Activated gamma-delta T cell treated with Interleukin-2 at 50 U/mL for 16 hours (primary cell): Measurements from ENCODE around the gene MACF1.
A peak's percentile ranks its signal among the peaks of the same experiment; 100 is the strongest.

Experiments used
- DNase-seq: peaks from one replicate; pipeline ENCODE4 v3.0.0-alpha.2; 2020

Gene MACF1

GRCh38 chr1:39214021-39214713 lies 9.7 kb downstream of the MACF1 start:
- DNase-seq = no peak

- no peak for DNase-seq
These were observed 10.2 kb downstream of the MACF1 start for GRCh38 chr1:39214714-39214997.

GRCh38 chr1:39214998-39215873 lies 10.7 kb downstream of the MACF1 start:
- peak; percentile 41 for DNase-seq

DNA sequence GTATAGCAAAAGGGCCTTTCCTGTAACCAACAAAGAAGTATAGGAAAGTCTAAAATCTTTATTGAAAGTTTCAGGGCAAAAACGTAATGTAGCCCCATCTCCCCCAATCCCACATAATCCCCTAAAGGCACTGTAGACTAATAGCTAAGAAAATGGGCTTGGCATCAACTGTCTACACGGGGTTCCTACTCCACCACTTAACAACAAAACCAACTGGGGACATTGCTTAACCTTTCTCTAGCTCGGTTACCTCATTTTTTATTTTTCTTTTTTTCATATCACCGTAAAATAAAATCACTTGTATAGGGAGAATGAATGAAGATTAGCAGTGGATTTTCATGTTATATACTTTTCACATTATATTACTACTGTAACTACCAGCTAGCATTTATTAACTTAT lies 12.3 kb downstream of the MACF1 start:
- DNase-seq = no peak

GRCh38 chr1:39220891-39221870 lies 16.7 kb downstream of the MACF1 start:
- DNase-seq = no peak

GRCh38 chr1:39224295-39224829 lies 19.9 kb downstream of the MACF1 start:
- DNase-seq = no peak

GRCh38 chr1:39226836-39227235 lies 22.3 kb downstream of the MACF1 start:
- no peak for DNase-seq

- no peak for DNase-seq
These were observed 23.8 kb downstream of the MACF1 start for GRCh38 chr1:39228252-39228651.

GRCh38 chr1:39229504-39229903 lies 25.0 kb downstream of the MACF1 start:
- no peak for DNase-seq

DNA sequence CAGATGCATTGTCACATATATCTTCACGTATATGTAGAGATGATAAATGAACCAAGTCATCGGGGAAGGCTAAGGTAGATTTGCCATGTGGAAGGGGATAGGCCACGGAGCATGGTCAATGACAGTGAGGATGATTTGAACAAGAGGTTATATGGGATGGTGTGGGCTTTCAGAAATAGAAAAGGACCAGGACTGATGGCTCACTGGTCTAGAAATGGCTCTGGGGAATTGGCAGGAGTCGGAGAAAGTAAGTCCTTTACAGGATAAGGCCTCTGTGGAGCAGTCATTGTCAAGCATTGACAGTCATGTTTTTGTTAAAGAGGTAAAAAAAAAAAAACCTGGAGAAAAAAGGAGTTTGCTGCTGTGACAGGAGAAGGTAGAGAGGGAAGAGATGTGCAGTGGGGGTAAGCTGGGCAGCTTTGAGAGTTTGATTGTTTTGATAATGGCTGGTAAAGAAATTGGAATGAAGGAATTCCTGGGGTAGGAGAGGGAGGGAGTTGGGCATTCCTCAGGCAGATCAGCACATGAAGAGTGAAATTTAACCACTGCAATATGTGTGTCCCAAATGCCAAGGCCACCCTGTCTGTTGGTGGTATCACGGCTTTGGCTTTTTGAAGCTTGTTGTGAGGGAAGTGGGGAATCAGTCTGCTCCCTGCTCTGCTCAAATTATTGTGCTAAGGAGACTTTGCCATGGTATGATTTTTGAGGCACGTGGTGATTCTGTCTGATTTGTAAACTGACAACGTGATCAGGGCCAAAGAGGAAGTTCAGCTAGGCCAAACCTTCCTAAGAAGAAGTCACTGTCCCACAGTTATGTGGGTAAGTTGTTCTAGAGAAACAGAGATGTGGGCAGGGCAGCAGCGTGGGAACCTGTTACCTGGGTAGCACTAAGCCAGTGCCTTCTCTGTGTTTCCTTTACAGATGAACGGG lies 26.0 kb downstream of the MACF1 start:
- peak; percentile 8 for DNase-seq

GRCh38 chr1:39236971-39237370 lies 32.5 kb downstream of the MACF1 start:
- DNase-seq = no peak

DNA sequence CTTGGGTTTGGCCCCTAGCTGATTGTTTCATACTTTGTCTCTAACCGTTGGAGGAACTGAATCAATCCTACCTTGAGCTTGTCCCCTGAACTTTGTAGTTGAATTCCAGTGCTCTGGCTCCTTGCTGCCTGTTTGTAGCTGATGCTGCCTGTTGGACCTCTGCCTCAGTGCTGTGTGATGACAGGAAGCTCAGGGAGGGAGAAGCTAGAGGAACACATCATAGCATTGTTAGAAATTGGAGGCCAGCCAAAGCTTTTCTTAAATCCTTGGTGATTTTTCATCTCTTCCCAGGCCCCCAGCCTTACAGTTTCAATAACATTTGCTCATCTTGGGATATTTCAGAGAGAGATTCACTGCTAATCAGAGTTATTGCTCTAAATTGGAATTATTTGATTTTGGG lies 34.0 kb downstream of the MACF1 start:
- DNase-seq = no peak

- no peak for DNase-seq
These were observed 35.5 kb downstream of the MACF1 start for GRCh38 chr1:39239968-39240367.

DNA sequence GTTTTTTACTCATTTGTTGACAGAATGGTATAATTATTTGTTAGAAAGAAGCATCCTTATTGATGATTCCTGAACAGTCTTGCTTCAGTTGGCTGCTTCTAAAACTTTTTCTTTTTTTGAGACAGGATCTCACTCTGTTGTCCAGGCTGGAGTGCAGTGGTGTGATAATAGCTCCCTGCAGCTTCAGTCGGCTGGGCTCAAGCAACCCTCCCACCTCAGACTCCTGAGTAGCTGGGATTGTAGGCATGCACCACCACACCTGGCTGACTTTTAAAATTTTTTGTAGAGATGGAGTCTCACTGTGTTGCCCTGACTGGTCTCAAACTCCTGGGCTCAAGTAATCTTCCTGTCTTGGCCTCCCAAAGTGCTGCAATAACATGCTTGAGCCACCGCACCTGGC lies 38.8 kb downstream of the MACF1 start:
- DNase-seq = no peak

DNA sequence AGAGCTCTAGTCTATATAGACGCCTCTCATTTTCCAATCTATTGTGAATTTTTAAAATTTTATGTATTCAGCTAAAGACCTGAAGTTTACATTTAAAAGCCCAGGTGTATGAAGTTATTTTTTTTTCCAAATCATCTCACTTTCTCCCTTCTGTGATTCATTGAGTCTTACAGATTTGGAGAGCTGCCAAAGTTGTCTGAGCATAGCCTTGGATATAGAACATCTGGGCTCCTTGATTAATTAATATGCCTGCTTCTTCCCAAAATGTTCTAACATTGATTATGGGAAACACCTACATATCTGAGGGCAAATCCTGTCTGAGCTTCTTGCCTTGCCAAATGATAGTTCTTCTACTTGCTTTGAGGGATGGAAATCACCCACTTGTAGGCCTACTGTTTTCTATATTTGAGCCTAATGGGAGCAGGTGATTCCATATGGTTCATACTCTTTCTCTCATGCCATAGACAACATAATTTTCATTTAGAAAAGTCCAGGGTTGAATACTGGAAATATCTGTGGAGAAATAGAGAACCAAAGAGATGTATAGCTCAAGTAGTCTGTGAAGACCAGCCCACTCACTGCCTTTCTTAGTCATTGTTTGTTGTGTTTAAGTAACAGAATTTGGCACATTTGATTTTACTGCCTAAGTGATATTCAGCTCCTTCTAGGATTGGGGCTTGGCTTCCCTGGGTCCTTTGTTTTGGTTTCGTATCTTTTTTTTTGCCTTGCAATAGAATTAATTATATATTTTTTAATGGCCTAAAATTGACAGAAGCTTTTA lies 46.2 kb downstream of the MACF1 start:
- no peak for DNase-seq

DNA sequence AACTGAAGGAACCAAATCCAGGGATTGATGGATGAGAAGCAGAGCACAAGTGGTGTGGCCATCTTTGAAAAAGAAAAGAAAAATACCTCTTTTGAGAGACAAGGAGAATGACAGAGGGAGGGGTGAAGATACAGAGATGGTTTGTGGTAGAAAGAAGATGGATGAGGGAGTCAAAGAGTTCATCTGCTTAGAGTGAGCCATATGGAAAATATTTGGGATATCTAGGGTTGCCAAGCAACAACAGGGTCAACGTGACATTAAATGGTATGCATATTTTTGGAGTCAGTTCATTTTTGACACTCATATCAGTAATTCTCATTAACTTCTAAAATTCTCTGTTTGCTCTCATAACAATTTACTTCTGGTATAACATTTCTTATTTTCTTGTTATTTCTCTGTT lies 50.7 kb downstream of the MACF1 start:
- no peak for DNase-seq

- DNase-seq = peak; percentile 59
These were observed 53.8 kb downstream of the MACF1 start for GRCh38 chr1:39258146-39258924.

DNA sequence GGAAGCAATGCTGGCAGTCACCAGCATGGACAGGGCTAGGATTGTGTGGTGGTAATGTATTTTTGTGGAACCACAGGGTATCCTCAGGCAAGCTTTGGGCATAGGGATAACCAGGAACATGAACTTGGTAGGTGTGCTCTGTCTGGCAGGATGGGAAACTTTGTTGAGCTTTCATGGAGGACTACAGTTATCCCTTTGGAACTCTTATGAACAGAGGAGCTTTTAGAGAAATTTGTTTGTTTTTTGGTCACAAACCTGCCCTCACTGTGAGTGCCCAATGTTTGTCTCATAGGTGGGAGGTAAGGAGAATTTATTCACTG lies 54.4 kb downstream of the MACF1 start:
- no peak for DNase-seq

GRCh38 chr1:39261712-39262221 lies 57.3 kb downstream of the MACF1 start:
- DNase-seq = no peak

GRCh38 chr1:39262802-39263201 lies 58.3 kb downstream of the MACF1 start:
- no peak for DNase-seq
